HEK293 (cell line): ENCODE measurements around the gene ARHGAP33.

ENCODE experiments used
- CTCF ChIA-PET: fragments of 350-600 bp; formaldehyde crosslinking; extraction: SDS; loops from one replicate; lab custom pipeline; 2021; ENCODE audit warnings: antibody characterized with exemption; lab: Yijun Ruan, JAX
- POLR2A ChIA-PET: fragments of 300-600 bp; formaldehyde crosslinking; extraction: SDS; loops from one replicate; lab custom pipeline; 2020; ENCODE audit warnings: antibody characterized with exemption, inconsistent platforms; lab: Yijun Ruan, JAX
- H3K27ac ChIP-seq: fragments of 200-500 bp; sonication (Bioruptor generic); 2 replicates; pipeline ENCODE4 v1.5.1; 2014; ENCODE audit warnings: low read depth, low read length, control low read depth, inconsistent platforms; ENCODE audit errors: extremely low read depth
- H3K36me3 ChIP-seq, 2 experiments: fragments of 200-500 bp in 1 of 2; sonication (Bioruptor generic) in 1 of 2; 1 replicate in 1 of 2; 2 replicates in 1 of 2; pipeline ENCODE4 v1.5.1; 2014 to 2017; ENCODE audit warnings: inconsistent platforms in 2 of 2, low read length in 2 of 2; ENCODE audit not compliant: control insufficient read depth in 2 of 2, insufficient read depth in 1 of 2
- H3K4me1 ChIP-seq: fragments of 200-500 bp; sonication (Bioruptor generic); 2 replicates; pipeline ENCODE4 v1.5.1; 2014; ENCODE audit warnings: mild to moderate bottlenecking, low read length, inconsistent platforms; ENCODE audit not compliant: control insufficient read depth, insufficient read depth
- H3K4me3 ChIP-seq: 2 replicates; pipeline ENCODE4 v1.5.1; 2011; ENCODE audit warnings: low read depth, mild to moderate bottlenecking, control low read depth, low read length, moderate library complexity
- H3K9me3 ChIP-seq: fragments of 200-500 bp; sonication (Bioruptor generic); 2 replicates; pipeline ENCODE4 v1.5.1; 2014; ENCODE audit warnings: low read depth, low read length, inconsistent platforms; ENCODE audit not compliant: control insufficient read depth, insufficient read depth
- IKZF3 ChIP-seq: fragments of 450-650 bp; IDR thresholded peaks from 2 replicates; pipeline ENCODE4 v1.5.0; 2018; ENCODE audit warnings: missing biosample characterization, mild to moderate bottlenecking, missing genetic modification characterization, moderate library complexity
- ZBTB10 ChIP-seq: fragments of 450-650 bp; formaldehyde crosslinking; IDR thresholded peaks from 2 replicates; pipeline ENCODE4 v1.5.1; 2016; ENCODE audit warnings: missing biosample characterization, missing genetic modification characterization
- ZBTB17 ChIP-seq: fragments of 450-650 bp; formaldehyde crosslinking; IDR thresholded peaks from 2 replicates; pipeline ENCODE4 v1.5.1; 2016; ENCODE audit warnings: missing biosample characterization, missing genetic modification characterization
- ZBTB48 ChIP-seq: fragments of 450-650 bp; formaldehyde crosslinking; IDR thresholded peaks from 2 replicates; pipeline ENCODE4 v1.5.1; 2016; ENCODE audit warnings: missing biosample characterization, missing genetic modification characterization
- ZFP3 ChIP-seq: fragments of 450-650 bp; formaldehyde crosslinking; IDR thresholded peaks from 2 replicates; pipeline ENCODE4 v1.5.1; 2016; ENCODE audit warnings: low read depth, missing biosample characterization, missing genetic modification characterization
- ZNF202 ChIP-seq: fragments of 450-650 bp; formaldehyde crosslinking; IDR thresholded peaks from 2 replicates; pipeline ENCODE4 v1.5.1; 2016; ENCODE audit warnings: missing biosample characterization, missing genetic modification characterization, borderline replicate concordance
- ZNF214 ChIP-seq: fragments of 450-650 bp; formaldehyde crosslinking; IDR thresholded peaks from 2 replicates; pipeline ENCODE4 v1.5.1; 2017; ENCODE audit warnings: missing biosample characterization, mild to moderate bottlenecking, missing genetic modification characterization, borderline replicate concordance
- ZNF223 ChIP-seq: fragments of 450-650 bp; formaldehyde crosslinking; IDR thresholded peaks from 2 replicates; pipeline ENCODE4 v1.5.1; 2016; ENCODE audit warnings: missing biosample characterization, missing genetic modification characterization
- ZNF266 ChIP-seq: fragments of 450-650 bp; formaldehyde crosslinking; IDR thresholded peaks from 2 replicates; pipeline ENCODE4 v1.5.1; 2016; ENCODE audit warnings: missing biosample characterization, missing genetic modification characterization, low read depth
- ZNF341 ChIP-seq: fragments of 450-650 bp; formaldehyde crosslinking; IDR thresholded peaks from 2 replicates; pipeline ENCODE4; 2016; ENCODE audit warnings: low read depth, missing biosample characterization, missing genetic modification characterization
- ZNF600 ChIP-seq: fragments of 450-650 bp; formaldehyde crosslinking; IDR thresholded peaks from 2 replicates; pipeline ENCODE4 v1.5.1; 2016; ENCODE audit warnings: missing biosample characterization, missing genetic modification characterization
- ZNF670 ChIP-seq: fragments of 450-650 bp; formaldehyde crosslinking; IDR thresholded peaks from 2 replicates; pipeline ENCODE4 v1.5.1; 2016; ENCODE audit warnings: missing biosample characterization, missing genetic modification characterization, low read depth
- TF ChIP-seq, protein P1 (sequence below): fragments of 450-650 bp; formaldehyde crosslinking; IDR thresholded peaks from 2 replicates; pipeline ENCODE4 v1.5.1; 2016; ENCODE audit warnings: missing biosample characterization, missing genetic modification characterization
- TF ChIP-seq, protein P2 (sequence below): fragments of 450-650 bp; formaldehyde crosslinking; IDR thresholded peaks from 2 replicates; pipeline ENCODE4 v1.5.1; 2016; ENCODE audit warnings: missing biosample characterization, missing genetic modification characterization
- TF ChIP-seq, protein P3 (sequence below): fragments of 450-650 bp; formaldehyde crosslinking; optimal IDR thresholded peaks from 2 replicates; pipeline ENCODE3; 2016; ENCODE audit warnings: missing biosample characterization, mild to moderate bottlenecking, missing genetic modification characterization

ARHGAP33 gene

DNA sequence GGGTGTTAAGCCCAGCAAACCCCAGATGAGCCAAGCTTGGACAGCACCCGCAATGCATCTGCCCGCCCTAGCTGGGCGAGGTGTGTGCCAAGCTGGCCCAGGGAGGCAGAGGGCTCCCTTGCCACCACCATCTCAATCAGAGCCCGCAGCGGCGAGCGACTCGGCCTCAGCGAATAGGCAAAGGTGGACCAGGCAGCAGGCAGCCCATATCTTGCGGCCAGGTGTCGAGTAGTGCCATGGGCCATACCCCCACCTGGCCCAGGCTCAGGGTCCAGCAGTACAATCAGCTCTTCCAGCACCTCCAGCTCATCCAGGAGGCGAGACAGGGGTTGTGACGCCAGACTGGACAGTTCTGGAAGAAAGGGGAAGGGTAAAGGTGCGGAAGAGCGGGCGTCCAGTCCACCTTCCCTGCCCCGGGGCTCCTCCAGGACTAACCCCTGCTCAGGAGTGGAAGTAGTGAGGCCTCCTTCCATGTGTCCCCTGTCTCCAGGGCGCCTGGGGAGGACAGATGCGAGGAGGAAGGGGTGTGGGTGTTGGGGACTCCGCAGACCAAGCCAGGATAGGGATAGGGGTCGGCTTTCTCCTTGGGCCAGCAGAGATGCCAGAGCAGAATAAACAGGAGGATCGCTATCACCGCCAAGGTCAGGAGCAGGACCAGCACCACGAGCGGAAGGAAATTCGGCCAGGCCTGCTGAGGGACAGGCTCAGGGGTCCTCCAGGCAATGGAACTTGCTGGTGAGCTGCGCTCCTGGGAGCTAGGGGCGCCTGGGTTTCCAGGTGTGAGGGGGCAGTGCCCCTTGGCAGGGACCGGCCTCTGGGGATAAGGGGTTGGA, 35.9 kb upstream of the ARHGAP33 start:
- peak overlapping the region; percentile 97; the same call in 1 of the 2 replicates for H3K27ac ChIP-seq
- peaks cover 17% of the 10 kb centered on the region for H3K4me1 ChIP-seq
- POLR2A ChIA-PET = interaction anchor here (0.8 to 7.7 kb wide), 27 partner anchors 9 to 475 kb away, joined by 3 to 204 read pairs (median 7); partner anchors contain the start of genes ARHGAP33, COX6B1, HSPB6 and LIN37
- H3K36me3 ChIP-seq = peaks cover 61 to 69% of the 10 kb centered on the region in 2 experiments
- H3K9me3 ChIP-seq = no peaks in the 10 kb centered on the region; the same call in 1 of the 2 replicates
- H3K4me3 ChIP-seq = peak overlapping the region; percentile 52
- CTCF ChIA-PET = interaction anchor here (0.5 to 1.6 kb wide), 4 partner anchors 9 to 192 kb away, joined by 3 to 8 read pairs (median 5); partner anchors contain the start of gene LIN37
- peak; percentile 86; the same call in 1 of the 2 replicates for TF ChIP-seq ZBTB48 (tag by site-specific recombination)
- peak; percentile 34 for TF ChIP-seq ZBTB17 (tag by site-specific recombination)
- no peak for TF ChIP-seq ZNF202 (tag by site-specific recombination)
- no peak for TF ChIP-seq ZFP3 (tag by site-specific recombination)
- TF ChIP-seq, protein P1, sequence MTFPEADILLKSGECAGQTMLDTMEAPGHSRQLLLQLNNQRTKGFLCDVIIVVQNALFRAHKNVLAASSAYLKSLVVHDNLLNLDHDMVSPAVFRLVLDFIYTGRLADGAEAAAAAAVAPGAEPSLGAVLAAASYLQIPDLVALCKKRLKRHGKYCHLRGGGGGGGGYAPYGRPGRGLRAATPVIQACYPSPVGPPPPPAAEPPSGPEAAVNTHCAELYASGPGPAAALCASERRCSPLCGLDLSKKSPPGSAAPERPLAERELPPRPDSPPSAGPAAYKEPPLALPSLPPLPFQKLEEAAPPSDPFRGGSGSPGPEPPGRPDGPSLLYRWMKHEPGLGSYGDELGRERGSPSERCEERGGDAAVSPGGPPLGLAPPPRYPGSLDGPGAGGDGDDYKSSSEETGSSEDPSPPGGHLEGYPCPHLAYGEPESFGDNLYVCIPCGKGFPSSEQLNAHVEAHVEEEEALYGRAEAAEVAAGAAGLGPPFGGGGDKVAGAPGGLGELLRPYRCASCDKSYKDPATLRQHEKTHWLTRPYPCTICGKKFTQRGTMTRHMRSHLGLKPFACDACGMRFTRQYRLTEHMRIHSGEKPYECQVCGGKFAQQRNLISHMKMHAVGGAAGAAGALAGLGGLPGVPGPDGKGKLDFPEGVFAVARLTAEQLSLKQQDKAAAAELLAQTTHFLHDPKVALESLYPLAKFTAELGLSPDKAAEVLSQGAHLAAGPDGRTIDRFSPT (tag by site-specific recombination) = peak; percentile 27; the same call in 1 of the 2 replicates
- TF ChIP-seq ZNF223 (tag by site-specific recombination) = peak; percentile 62; the same call in 1 of the 2 replicates
- TF ChIP-seq ZNF600 (tag by site-specific recombination) = peak; percentile 72
- no peak for TF ChIP-seq ZNF670 (tag by site-specific recombination)
- no peak for TF ChIP-seq ZBTB10 (tag by site-specific recombination)
- TF ChIP-seq IKZF3 = 0 out of 2 replicates have a peak, but pooled peaks have one; percentile 19
- TF ChIP-seq ZNF214 (tag by site-specific recombination) = no peak
- no peak for TF ChIP-seq ZNF266 (tag by site-specific recombination)
- TF ChIP-seq, protein P2, sequence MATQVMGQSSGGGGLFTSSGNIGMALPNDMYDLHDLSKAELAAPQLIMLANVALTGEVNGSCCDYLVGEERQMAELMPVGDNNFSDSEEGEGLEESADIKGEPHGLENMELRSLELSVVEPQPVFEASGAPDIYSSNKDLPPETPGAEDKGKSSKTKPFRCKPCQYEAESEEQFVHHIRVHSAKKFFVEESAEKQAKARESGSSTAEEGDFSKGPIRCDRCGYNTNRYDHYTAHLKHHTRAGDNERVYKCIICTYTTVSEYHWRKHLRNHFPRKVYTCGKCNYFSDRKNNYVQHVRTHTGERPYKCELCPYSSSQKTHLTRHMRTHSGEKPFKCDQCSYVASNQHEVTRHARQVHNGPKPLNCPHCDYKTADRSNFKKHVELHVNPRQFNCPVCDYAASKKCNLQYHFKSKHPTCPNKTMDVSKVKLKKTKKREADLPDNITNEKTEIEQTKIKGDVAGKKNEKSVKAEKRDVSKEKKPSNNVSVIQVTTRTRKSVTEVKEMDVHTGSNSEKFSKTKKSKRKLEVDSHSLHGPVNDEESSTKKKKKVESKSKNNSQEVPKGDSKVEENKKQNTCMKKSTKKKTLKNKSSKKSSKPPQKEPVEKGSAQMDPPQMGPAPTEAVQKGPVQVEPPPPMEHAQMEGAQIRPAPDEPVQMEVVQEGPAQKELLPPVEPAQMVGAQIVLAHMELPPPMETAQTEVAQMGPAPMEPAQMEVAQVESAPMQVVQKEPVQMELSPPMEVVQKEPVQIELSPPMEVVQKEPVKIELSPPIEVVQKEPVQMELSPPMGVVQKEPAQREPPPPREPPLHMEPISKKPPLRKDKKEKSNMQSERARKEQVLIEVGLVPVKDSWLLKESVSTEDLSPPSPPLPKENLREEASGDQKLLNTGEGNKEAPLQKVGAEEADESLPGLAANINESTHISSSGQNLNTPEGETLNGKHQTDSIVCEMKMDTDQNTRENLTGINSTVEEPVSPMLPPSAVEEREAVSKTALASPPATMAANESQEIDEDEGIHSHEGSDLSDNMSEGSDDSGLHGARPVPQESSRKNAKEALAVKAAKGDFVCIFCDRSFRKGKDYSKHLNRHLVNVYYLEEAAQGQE (tag by site-specific recombination) = no peak
- TF ChIP-seq, protein P3, sequence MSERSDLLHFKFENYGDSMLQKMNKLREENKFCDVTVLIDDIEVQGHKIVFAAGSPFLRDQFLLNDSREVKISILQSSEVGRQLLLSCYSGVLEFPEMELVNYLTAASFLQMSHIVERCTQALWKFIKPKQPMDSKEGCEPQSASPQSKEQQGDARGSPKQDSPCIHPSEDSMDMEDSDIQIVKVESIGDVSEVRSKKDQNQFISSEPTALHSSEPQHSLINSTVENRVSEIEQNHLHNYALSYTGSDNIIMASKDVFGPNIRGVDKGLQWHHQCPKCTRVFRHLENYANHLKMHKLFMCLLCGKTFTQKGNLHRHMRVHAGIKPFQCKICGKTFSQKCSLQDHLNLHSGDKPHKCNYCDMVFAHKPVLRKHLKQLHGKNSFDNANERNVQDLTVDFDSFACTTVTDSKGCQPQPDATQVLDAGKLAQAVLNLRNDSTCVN = no peak
- peak; percentile 41; the same call in 1 of the 2 replicates for TF ChIP-seq ZNF341
